HG03060 (cell line): ENCODE data around the gene CBARP.

Experiments used
- ATAC-seq: cut with Tn5 transposase; IDR thresholded peaks from one replicate; pipeline ENCODE4 v1.9.1; 2021; ENCODE audit warnings: low read depth, moderate number of reproducible peaks; ENCODE audit not compliant: unreplicated experiment

The CBARP gene

GRCh38 chr19:1237754-1238368 lies at the start of gene CBARP:
Gene CBARP (minus strand): TSS chr19:1238005. CDS start chr19:1236100, 1,905 bp downstream.
- ATAC-seq = no peak

GRCh38 chr19:1286487-1287353 lies 48.9 kb upstream of the CBARP start:
- no peak for ATAC-seq

GRCh38 chr19:1285737-1286360 lies 48.0 kb upstream of the CBARP start, which contains the start of gene EFNA2:
Gene EFNA2 (plus strand): TSS chr19:1285873. CDS start chr19:1286169, 296 bp downstream.
- no peak for ATAC-seq

GRCh38 chr19:1284979-1285736 lies 47.4 kb upstream of the CBARP start:
- ATAC-seq = no peak

GRCh38 chr19:1284293-1284978 lies 46.6 kb upstream of the CBARP start:
- ATAC-seq = no peak

GRCh38 chr19:1283917-1284292 lies 46.1 kb upstream of the CBARP start:
- ATAC-seq = no peak

GRCh38 chr19:1283207-1283916 lies 45.6 kb upstream of the CBARP start:
- no peak for ATAC-seq

- no peak for ATAC-seq
These were observed 44.9 kb upstream of the CBARP start for GRCh38 chr19:1282588-1283206.

- no peak for ATAC-seq
These were observed 43.9 kb upstream of the CBARP start for GRCh38 chr19:1281569-1282287.

- no peak for ATAC-seq
These were observed 43.1 kb upstream of the CBARP start for GRCh38 chr19:1280636-1281568.

GRCh38 chr19:1279782-1280341 lies 42.1 kb upstream of the CBARP start:
- no peak for ATAC-seq

- ATAC-seq = no peak
These were observed 41.2 kb upstream of the CBARP start for GRCh38 chr19:1278713-1279660.

GRCh38 chr19:1278074-1278473 lies 40.3 kb upstream of the CBARP start:
- ATAC-seq = no peak

GRCh38 chr19:1277061-1277460 lies 39.3 kb upstream of the CBARP start:
- no peak for ATAC-seq

GRCh38 chr19:1276628-1277022 lies 38.8 kb upstream of the CBARP start:
- ATAC-seq = no peak
